IMR-90 (cell line): ENCODE measurements around the gene KDM3B. TPM values are rescaled to one million over a fixed set of nuclear protein-coding genes. Genes with fewer than 3 reads are reported as not detected.
A peak's percentile ranks its signal among the peaks of the same experiment; 100 is the strongest.

Experiments
- ATAC-seq: fragments of 200-7000 bp; cut with Tn5 transposase; 2 replicates; pipeline ENCODE4 v1.9.1; 2020; ENCODE audit warnings: low read depth, mild to moderate bottlenecking, moderate library complexity
- BruUV-seq: library from RNA; stranded (reverse); fragments of 400-500 nt; replicated peaks from 2 replicates; lab custom pipeline; 2021; lab: Mats Ljungman, UMichigan
- CTCF ChIA-PET: fragments of 300-600 bp; formaldehyde crosslinking; extraction: SDS; loops from one replicate; lab custom pipeline; 2021; ENCODE audit warnings: antibody characterized with exemption; lab: Yijun Ruan, JAX
- POLR2A ChIA-PET: fragments of 300-600 bp; sonication (Branson Sonifier 250); formaldehyde crosslinking; loops from one replicate; lab custom pipeline; 2022; ENCODE audit warnings: antibody characterized with exemption; ENCODE audit not compliant: unreplicated experiment; lab: Charles Lee
- DNase-seq: peaks from one replicate; pipeline ENCODE4 v3.0.0; 2013
- H2AFZ ChIP-seq: replicated peaks from 2 replicates; pipeline ENCODE3; 2013; ENCODE audit warnings: low read length, mild to moderate bottlenecking; ENCODE audit not compliant: poor library complexity
- H2AK5ac ChIP-seq: 2 replicates; pipeline ENCODE4 v1.6.1; 2013; ENCODE audit warnings: low read depth, low read length, inconsistent platforms
- H2AK9ac ChIP-seq: replicated peaks from 2 replicates; pipeline ENCODE3; 2013; ENCODE audit warnings: mild to moderate bottlenecking, low read depth, low read length, moderate library complexity; ENCODE audit not compliant: poor library complexity
- H2BK120ac ChIP-seq: 2 replicates; pipeline ENCODE4 v1.6.1; 2013; ENCODE audit warnings: low read depth, low read length, inconsistent platforms
- H2BK15ac ChIP-seq: 3 replicates; pipeline ENCODE4 v1.6.1; 2013; ENCODE audit warnings: low read depth, low read length, inconsistent platforms
- H2BK20ac ChIP-seq: 2 replicates; pipeline ENCODE4 v1.6.1; 2013; ENCODE audit warnings: low read depth, mild to moderate bottlenecking, inconsistent platforms, low read length, moderate library complexity
- H2BK5ac ChIP-seq: 2 replicates; pipeline ENCODE4 v1.6.1; 2013; ENCODE audit warnings: mild to moderate bottlenecking, low read depth, low read length, inconsistent platforms; ENCODE audit not compliant: poor library complexity, severe bottlenecking
- H3K14ac ChIP-seq: replicated peaks from 2 replicates; pipeline ENCODE4 v1.6.1; 2013; ENCODE audit warnings: low read depth, low read length, inconsistent platforms
- H3K18ac ChIP-seq: 2 replicates; pipeline ENCODE4 v1.6.1; 2013; ENCODE audit warnings: low read depth, low read length, control low read depth
- H3K23ac ChIP-seq: 2 replicates; pipeline ENCODE4 v1.6.1; 2013; ENCODE audit warnings: low read depth, low read length, inconsistent platforms
- H3K27ac ChIP-seq: 2 replicates; pipeline ENCODE4 v1.5.1; 2013; ENCODE audit warnings: mild to moderate bottlenecking, control low read depth, low read length; ENCODE audit not compliant: insufficient read depth
- H3K27me3 ChIP-seq: 2 replicates; pipeline ENCODE4 v1.6.1; 2013; ENCODE audit warnings: low read length; ENCODE audit not compliant: control insufficient read depth, insufficient read depth
- H3K36me3 ChIP-seq: 2 replicates; pipeline ENCODE4 v1.6.1; 2013; ENCODE audit warnings: low read length, mixed read lengths; ENCODE audit not compliant: control insufficient read depth, insufficient read depth
- H3K4ac ChIP-seq: 2 replicates; pipeline ENCODE4 v1.6.1; 2013; ENCODE audit warnings: low read depth, low read length, inconsistent platforms
- H3K4me1 ChIP-seq: 2 replicates; pipeline ENCODE4 v1.6.1; 2013; ENCODE audit warnings: low read length, mixed read lengths; ENCODE audit not compliant: control insufficient read depth, insufficient read depth
- H3K4me2 ChIP-seq: 2 replicates; pipeline ENCODE4 v1.6.1; 2013; ENCODE audit warnings: low read depth, mild to moderate bottlenecking, control low read depth, low read length, moderate library complexity
- H3K4me3 ChIP-seq: 2 replicates; pipeline ENCODE4 v1.5.1; 2013; ENCODE audit warnings: low read depth, mild to moderate bottlenecking, control low read depth, low read length, moderate library complexity; ENCODE audit not compliant: insufficient read depth
- H3K56ac ChIP-seq: 2 replicates; pipeline ENCODE4 v1.6.1; 2013; ENCODE audit warnings: low read length, inconsistent platforms; ENCODE audit not compliant: insufficient read depth; ENCODE audit errors: extremely low read depth
- H3K79me1 ChIP-seq, 2 experiments: 2 replicates each; pipeline ENCODE4 v1.6.1; 2013; ENCODE audit warnings: low read length in 2 of 2, inconsistent platforms in 1 of 2, low read depth in 1 of 2
- H3K9ac ChIP-seq: 2 replicates; pipeline ENCODE4 v1.6.1; 2013; ENCODE audit warnings: low read depth, low read length, control low read depth
- H3K9me1 ChIP-seq: 2 replicates; pipeline ENCODE4 v1.6.1; 2013; ENCODE audit warnings: low read length, inconsistent platforms; ENCODE audit not compliant: insufficient read depth
- H3K9me3 ChIP-seq: 2 replicates; pipeline ENCODE4 v1.6.1; 2013; ENCODE audit warnings: low read length; ENCODE audit not compliant: control insufficient read depth, insufficient read depth
- H4K20me1 ChIP-seq: 2 replicates; pipeline ENCODE4 v1.6.1; 2013; ENCODE audit warnings: low read length, inconsistent platforms; ENCODE audit not compliant: insufficient read depth
- H4K5ac ChIP-seq: 2 replicates; pipeline ENCODE4 v1.6.1; 2013; ENCODE audit warnings: mild to moderate bottlenecking, low read depth, low read length, control low read depth
- H4K8ac ChIP-seq, 2 experiments: 2 replicates each; pipeline ENCODE4 v1.6.1; 2013; ENCODE audit warnings: low read depth in 2 of 2, low read length in 2 of 2, control low read depth in 1 of 2, inconsistent platforms in 1 of 2
- H4K91ac ChIP-seq: 2 replicates; pipeline ENCODE4 v1.6.1; 2013; ENCODE audit warnings: low read depth, low read length, inconsistent platforms; ENCODE audit not compliant: insufficient read depth
- BHLHE40 ChIP-seq: fragments of 150-350 bp; IDR thresholded peaks from 2 replicates; pipeline ENCODE4 v1.6.1; 2016; ENCODE audit warnings: mild to moderate bottlenecking, low read depth, low read length
- CEBPB ChIP-seq: IDR thresholded peaks from 2 replicates; pipeline ENCODE4 v1.6.1; 2012; ENCODE audit warnings: low read depth, low read length, improper control_type of control experiment
- CHD1 ChIP-seq: IDR thresholded peaks from 2 replicates; pipeline ENCODE4 v1.6.1; 2012; ENCODE audit warnings: low read depth, low read length, improper control_type of control experiment
- FOS ChIP-seq: fragments of 150-350 bp; IDR thresholded peaks from 2 replicates; pipeline ENCODE4 v1.6.1; 2016; ENCODE audit warnings: low read depth, low read length
- MAFK ChIP-seq: IDR thresholded peaks from 2 replicates; pipeline ENCODE4 v1.6.1; 2012; ENCODE audit warnings: low read depth, low read length, improper control_type of control experiment
- MAZ ChIP-seq: IDR thresholded peaks from 2 replicates; pipeline ENCODE4 v1.6.1; 2012; ENCODE audit warnings: low read depth, mild to moderate bottlenecking, low read length, improper control_type of control experiment, moderate library complexity, borderline replicate concordance
- MXI1 ChIP-seq: IDR thresholded peaks from 2 replicates; pipeline ENCODE4 v1.6.1; 2012; ENCODE audit warnings: low read depth, mild to moderate bottlenecking, low read length, moderate library complexity, borderline replicate concordance
- NFE2L2 ChIP-seq: fragments of 150-350 bp; IDR thresholded peaks from 2 replicates; pipeline ENCODE4 v1.6.1; 2016; ENCODE audit warnings: low read depth, mild to moderate bottlenecking, low read length
- POLR2A ChIP-seq: IDR thresholded peaks from 2 replicates; pipeline ENCODE4 v1.6.1; 2012; ENCODE audit warnings: mild to moderate bottlenecking, low read depth, low read length
- SMC3 ChIP-seq: fragments of 150-350 bp; IDR thresholded peaks from 2 replicates; pipeline ENCODE4 v1.6.1; 2016; ENCODE audit warnings: low read depth, mild to moderate bottlenecking, antibody characterized with exemption, low read length, moderate library complexity
- WGBS, 2 experiments: methylation state at CpG; one replicate each; pipeline versions ENCODE4 v1.1.5 to v1.1.7; 2013; ENCODE audit warnings: missing lambda C conversion rate in 2 of 2; ENCODE audit not compliant: insufficient read length in 1 of 2; ENCODE audit errors: extremely low coverage in 2 of 2; 5-methylcytosine and 5-hydroxymethylcytosine counted together
- dilution Hi-C: fragments of 300-500 bp; cut with HindIII; formaldehyde crosslinking; loops from one replicate; pipeline ENCODE4 v1.14.3; 2018; ENCODE audit warnings: low sequenced_read_pairs; ENCODE audit not compliant: unreplicated experiment
- in situ Hi-C: fragments of 300-500 bp; cut with MboI; formaldehyde crosslinking; loops from 3 replicates; pipeline ENCODE4 v1.14.3; 2019; ENCODE audit warnings: low sequenced_read_pairs, inconsistent platforms, mixed read lengths
- intact Hi-C: fragments of 100-400 bp; cut with micrococcal nuclease; formaldehyde crosslinking; loops from 2 replicates; pipeline ENCODE4 v1.10.0; 2022
- polyA plus RNA-seq, 3 experiments: library from polyadenylated mRNA; depleted of rRNA; stranded (reverse); fragments of >200 nt; gene quantifications; 2 replicates each; pipeline ENCODE4 v1.2.3, GENCODE V29; 2012; ENCODE audit warnings: low replicate concordance in 1 of 3
- total RNA-seq: library from RNA; depleted of rRNA; stranded (reverse); fragments of >200 nt; gene quantifications from 2 replicates; pipeline ENCODE4 v1.2.3, GENCODE V29; 2012
- TF ChIP-seq, protein P1 (sequence below): fragments of 150-350 bp; IDR thresholded peaks from 2 replicates; pipeline ENCODE4 v1.6.1; 2016; ENCODE audit warnings: low read depth, mild to moderate bottlenecking, low read length, moderate library complexity, borderline replicate concordance
- TF ChIP-seq, protein P2 (sequence below): fragments of 150-350 bp; IDR thresholded peaks from 2 replicates; pipeline ENCODE4 v1.6.1; 2017; ENCODE audit warnings: mild to moderate bottlenecking, antibody characterized with exemption, low read length, low read depth

KDM3B gene
- total and polyA plus RNA-seq, 2 of the 4 experiments (the other 2 are of a cell fraction), result 19.4 to 35.8 TPM

DNA sequence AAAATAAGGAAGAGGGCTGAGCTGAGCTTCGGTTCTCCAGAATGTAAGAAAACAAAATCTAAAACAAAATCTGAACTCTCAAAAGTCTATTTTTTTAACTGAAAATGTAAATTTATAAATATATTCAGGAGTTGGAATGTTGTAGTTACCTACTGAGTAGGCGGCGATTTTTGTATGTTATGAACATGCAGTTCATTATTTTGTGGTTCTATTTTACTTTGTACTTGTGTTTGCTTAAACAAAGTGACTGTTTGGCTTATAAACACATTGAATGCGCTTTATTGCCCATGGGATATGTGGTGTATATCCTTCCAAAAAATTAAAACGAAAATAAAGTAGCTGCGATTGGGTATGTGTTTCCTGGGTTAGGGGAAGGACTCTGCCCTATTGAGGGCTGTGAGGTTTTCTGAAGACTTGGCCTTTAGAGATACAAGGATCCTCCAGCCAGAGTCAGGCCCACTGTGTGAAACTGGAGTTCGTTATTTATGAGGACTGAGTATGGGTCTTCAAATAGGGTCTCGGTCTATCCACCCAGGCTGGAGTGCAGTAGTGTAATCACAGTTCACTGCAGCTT lies 116.6 kb downstream of the KDM3B start:
- no peak overlapping the region for H3K4me2 ChIP-seq
- CTCF ChIA-PET, result no interaction called here
- peak overlapping the region; percentile 33 for H2AFZ ChIP-seq
- POLR2A ChIA-PET, result no interaction called here
- H3K27ac ChIP-seq, result no peak overlapping the region
- no peak overlapping the region for H3K9ac ChIP-seq
- peak; percentile 82 for DNase-seq
- H4K8ac ChIP-seq, result no peak overlapping the region
- H3K4ac ChIP-seq, result no peak overlapping the region
- H2AK9ac ChIP-seq, result no peak overlapping the region
- H4K91ac ChIP-seq, result no peak overlapping the region
- H3K9me3 ChIP-seq, result no peaks in the 10 kb centered on the region
- dilution Hi-C loops, result no loop called here
- H3K23ac ChIP-seq, result no peak overlapping the region
- H3K56ac ChIP-seq, result no peak overlapping the region
- H4K5ac ChIP-seq, result no peak overlapping the region
- no peak overlapping the region for H2BK5ac ChIP-seq
- ATAC-seq, result no peak
- peaks cover 20% of the 10 kb centered on the region for H3K9me1 ChIP-seq
- in situ Hi-C loops, result no loop called here
- H2BK20ac ChIP-seq, result no peak overlapping the region
- TF ChIP-seq MAZ (no peak), SMC3 (no peak), BHLHE40 (no peak), MAFK (no peak), MXI1 (no peak), CHD1 (no peak), NFE2L2 (peak; percentile 20; the same call in 1 of the 2 replicates), POLR2A (no peak), FOS (no peak), CEBPB (no peak)
- TF ChIP-seq, protein P1, sequence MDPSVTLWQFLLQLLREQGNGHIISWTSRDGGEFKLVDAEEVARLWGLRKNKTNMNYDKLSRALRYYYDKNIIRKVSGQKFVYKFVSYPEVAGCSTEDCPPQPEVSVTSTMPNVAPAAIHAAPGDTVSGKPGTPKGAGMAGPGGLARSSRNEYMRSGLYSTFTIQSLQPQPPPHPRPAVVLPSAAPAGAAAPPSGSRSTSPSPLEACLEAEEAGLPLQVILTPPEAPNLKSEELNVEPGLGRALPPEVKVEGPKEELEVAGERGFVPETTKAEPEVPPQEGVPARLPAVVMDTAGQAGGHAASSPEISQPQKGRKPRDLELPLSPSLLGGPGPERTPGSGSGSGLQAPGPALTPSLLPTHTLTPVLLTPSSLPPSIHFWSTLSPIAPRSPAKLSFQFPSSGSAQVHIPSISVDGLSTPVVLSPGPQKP, result no peak
- TF ChIP-seq, protein P2, sequence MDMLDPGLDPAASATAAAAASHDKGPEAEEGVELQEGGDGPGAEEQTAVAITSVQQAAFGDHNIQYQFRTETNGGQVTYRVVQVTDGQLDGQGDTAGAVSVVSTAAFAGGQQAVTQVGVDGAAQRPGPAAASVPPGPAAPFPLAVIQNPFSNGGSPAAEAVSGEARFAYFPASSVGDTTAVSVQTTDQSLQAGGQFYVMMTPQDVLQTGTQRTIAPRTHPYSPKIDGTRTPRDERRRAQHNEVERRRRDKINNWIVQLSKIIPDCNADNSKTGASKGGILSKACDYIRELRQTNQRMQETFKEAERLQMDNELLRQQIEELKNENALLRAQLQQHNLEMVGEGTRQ, result peak; percentile 49
- peaks cover 10% of the 10 kb centered on the region; the same call in 1 of the 2 replicates for H3K4me1 ChIP-seq
- WGBS, 2 experiments, result 100% methylated on average over 1 of the region's 8 CpGs; no CpG with 5 or more reads in 1 of the 2 experiments
- H2BK15ac ChIP-seq, result no peak overlapping the region
- no peak overlapping the region for H2BK120ac ChIP-seq
- H3K36me3 ChIP-seq, result peaks cover 18% of the 10 kb centered on the region
- no peak overlapping the region for H2AK5ac ChIP-seq
- no peaks in the 10 kb centered on the region for H3K27me3 ChIP-seq
- peaks cover 9 to 35% of the 10 kb centered on the region in 2 experiments for H3K79me1 ChIP-seq
- no peak overlapping the region for H3K4me3 ChIP-seq
- H4K20me1 ChIP-seq, result peaks cover 56% of the 10 kb centered on the region
- BruUV-seq, result no TSS peak
- no peak overlapping the region for H3K14ac ChIP-seq
- intact Hi-C loops, result no loop called here
- H3K18ac ChIP-seq, result no peak overlapping the region
